Prostate gland (tissue), 2 donors: Measurements from ENCODE around the gene ZG16.

Experiments used
- POLR2AphosphoS5 ChIP-seq: sonication (generic); formaldehyde crosslinking; IDR thresholded peaks from one replicate; pipeline ENCODE4 v1.6.1; 2017; ENCODE audit warnings: antibody characterized with exemption
- TF ChIP-seq, protein P1 (sequence below), 4 experiments: fragments of 200-600 bp in 2 of 4; fragments of 450-650 bp in 2 of 4; sonication (generic) in 2 of 4; IDR thresholded peaks; 1 replicate in 3 of 4; 2 replicates in 1 of 4; pipeline ENCODE4 v1.5.1; 2016 to 2019; ENCODE audit warnings: antibody characterized with exemption in 4 of 4, mild to moderate bottlenecking in 2 of 4, moderate library complexity in 2 of 4

DNA sequence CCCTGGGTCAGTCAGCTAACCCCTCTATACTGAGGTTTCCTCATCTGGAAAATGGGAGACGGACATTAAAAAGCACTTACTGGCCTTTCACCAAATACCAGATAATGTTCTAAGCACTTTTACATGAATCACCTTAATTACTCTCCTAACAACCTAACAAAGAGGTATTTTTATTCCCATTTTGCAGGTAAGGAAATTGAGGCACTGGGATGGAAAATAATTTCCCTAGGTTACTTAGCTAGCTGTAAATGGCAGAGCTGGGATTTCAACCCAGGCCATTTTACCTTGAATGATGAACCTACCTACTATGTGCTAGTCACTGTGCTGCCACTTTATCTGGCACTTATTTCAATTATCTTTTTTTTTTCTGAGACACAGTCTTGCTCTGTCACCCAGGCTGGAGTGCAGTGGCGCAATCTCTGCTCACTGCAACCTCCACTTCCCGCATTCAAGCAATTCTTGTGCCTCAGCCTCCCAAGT is 16.2 kb downstream of the ZG16 start:
- TF ChIP-seq, protein P1, sequence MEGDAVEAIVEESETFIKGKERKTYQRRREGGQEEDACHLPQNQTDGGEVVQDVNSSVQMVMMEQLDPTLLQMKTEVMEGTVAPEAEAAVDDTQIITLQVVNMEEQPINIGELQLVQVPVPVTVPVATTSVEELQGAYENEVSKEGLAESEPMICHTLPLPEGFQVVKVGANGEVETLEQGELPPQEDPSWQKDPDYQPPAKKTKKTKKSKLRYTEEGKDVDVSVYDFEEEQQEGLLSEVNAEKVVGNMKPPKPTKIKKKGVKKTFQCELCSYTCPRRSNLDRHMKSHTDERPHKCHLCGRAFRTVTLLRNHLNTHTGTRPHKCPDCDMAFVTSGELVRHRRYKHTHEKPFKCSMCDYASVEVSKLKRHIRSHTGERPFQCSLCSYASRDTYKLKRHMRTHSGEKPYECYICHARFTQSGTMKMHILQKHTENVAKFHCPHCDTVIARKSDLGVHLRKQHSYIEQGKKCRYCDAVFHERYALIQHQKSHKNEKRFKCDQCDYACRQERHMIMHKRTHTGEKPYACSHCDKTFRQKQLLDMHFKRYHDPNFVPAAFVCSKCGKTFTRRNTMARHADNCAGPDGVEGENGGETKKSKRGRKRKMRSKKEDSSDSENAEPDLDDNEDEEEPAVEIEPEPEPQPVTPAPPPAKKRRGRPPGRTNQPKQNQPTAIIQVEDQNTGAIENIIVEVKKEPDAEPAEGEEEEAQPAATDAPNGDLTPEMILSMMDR (IDR thresholded peaks at IDR 0.05): no peak
- TF ChIP-seq POLR2AphosphoS5: no peak
